ENCODE data around the gene NUP62.
A peak's percentile ranks its signal among the peaks of the same experiment; 100 is the strongest.

Gene NUP62

GRCh38 chr19:49907745-49908446 is 21.4 kb downstream of the NUP62 start:
- FAIRE-seq (no peak), DNase-seq (ENCODE audit: insufficient read length, low spot score) (no peak)
- TF ChIP-seq SPI1 (IDR thresholded peaks at IDR 0.05; ENCODE audit: low read depth, low read length) (no peak), POLR2A (IDR thresholded peaks at IDR 0.05; ENCODE audit: low read depth, low read length) (no peak), TAF1 (IDR thresholded peaks at IDR 0.05; ENCODE audit: low read depth, low read length) (no peak), POU2F2 (IDR thresholded peaks at IDR 0.05; ENCODE audit: low read depth, low read length) (no peak), PAX5 (IDR thresholded peaks at IDR 0.05; ENCODE audit: insufficient read depth, low read length, severe bottlenecking) (no peak), POLR2AphosphoS5 (IDR thresholded peaks at IDR 0.05; ENCODE audit: low read depth, low read length) (no peak)

- no peak for DNase-seq (ENCODE audit: insufficient read length, low spot score)
- TF ChIP-seq POLR2A (IDR thresholded peaks at IDR 0.05; ENCODE audit: low read depth, low read length), result no peak
- TF ChIP-seq SPI1 (IDR thresholded peaks at IDR 0.05; ENCODE audit: low read depth, low read length), result no peak
- TF ChIP-seq POU2F2 (IDR thresholded peaks at IDR 0.05; ENCODE audit: low read depth, low read length), result no peak
- TF ChIP-seq TAF1 (IDR thresholded peaks at IDR 0.05; ENCODE audit: low read depth, low read length), result no peak
- no peak for TF ChIP-seq POLR2AphosphoS5 (IDR thresholded peaks at IDR 0.05; ENCODE audit: low read depth, low read length)
- TF ChIP-seq PAX5 (IDR thresholded peaks at IDR 0.05; ENCODE audit: insufficient read depth, low read length, severe bottlenecking), result no peak
- FAIRE-seq, result no peak
These were observed 22.3 kb downstream of the NUP62 start for GRCh38 chr19:49906879-49907564.

- no peak for FAIRE-seq
- no peak for DNase-seq (ENCODE audit: insufficient read length, low spot score)
These were observed 25.2 kb downstream of the NUP62 start for GRCh38 chr19:49904136-49904535.

GRCh38 chr19:49896863-49897621 is 32.3 kb downstream of the NUP62 start, which contains the start of gene IL4I1:
IL4I1 (minus strand) TSS chr19:49896887; CDS start chr19:49896160, 727 bp downstream.
- no peak for TF ChIP-seq POU2F2 (IDR thresholded peaks at IDR 0.05; ENCODE audit: low read depth, low read length)
- TF ChIP-seq POLR2AphosphoS5 (IDR thresholded peaks at IDR 0.05; ENCODE audit: low read depth, low read length), result peak; percentile 48; the same call in 1 of the 2 replicates
- peak; percentile 78 for TF ChIP-seq SPI1 (IDR thresholded peaks at IDR 0.05; ENCODE audit: low read depth, low read length)
- no peak; the same call in 1 of the 2 replicates for TF ChIP-seq TAF1 (IDR thresholded peaks at IDR 0.05; ENCODE audit: low read depth, low read length)
- FAIRE-seq (peak; percentile 98), DNase-seq (ENCODE audit: insufficient read length, low spot score) (peak; percentile 70)

More at GRCh38 chr19:49904136-49904535, 25.2 kb downstream of the NUP62 start:
- TF ChIP-seq PAX5 (IDR thresholded peaks at IDR 0.05; ENCODE audit: insufficient read depth, low read length, severe bottlenecking) (no peak), POLR2AphosphoS5 (IDR thresholded peaks at IDR 0.05; ENCODE audit: low read depth, low read length) (no peak), TAF1 (IDR thresholded peaks at IDR 0.05; ENCODE audit: low read depth, low read length) (no peak), POU2F2 (IDR thresholded peaks at IDR 0.05; ENCODE audit: low read depth, low read length) (no peak), SPI1 (IDR thresholded peaks at IDR 0.05; ENCODE audit: low read depth, low read length) (no peak), POLR2A (IDR thresholded peaks at IDR 0.05; ENCODE audit: low read depth, low read length) (no peak)

- no peak for TF ChIP-seq SPI1 (IDR thresholded peaks at IDR 0.05; ENCODE audit: low read depth, low read length)
- TF ChIP-seq TAF1 (IDR thresholded peaks at IDR 0.05; ENCODE audit: low read depth, low read length), result 0 out of 2 replicates have a peak, but pooled peaks have one; percentile 6
- TF ChIP-seq POLR2AphosphoS5 (IDR thresholded peaks at IDR 0.05; ENCODE audit: low read depth, low read length), result peak; percentile 15; the same call in 1 of the 2 replicates
- TF ChIP-seq POU2F2 (IDR thresholded peaks at IDR 0.05; ENCODE audit: low read depth, low read length), result peak; percentile 46; the same call in 1 of the 2 replicates
- no peak; the same call in 1 of the 2 replicates for TF ChIP-seq POLR2A (IDR thresholded peaks at IDR 0.05; ENCODE audit: low read depth, low read length)
- no peak for TF ChIP-seq PAX5 (IDR thresholded peaks at IDR 0.05; ENCODE audit: insufficient read depth, low read length, severe bottlenecking)
- DNase-seq (ENCODE audit: insufficient read length, low spot score) (peak; percentile 42), FAIRE-seq (peak; percentile 86)
These were observed 33.6 kb downstream of the NUP62 start for GRCh38 chr19:49895566-49896297.

- FAIRE-seq (peak; percentile 43), DNase-seq (ENCODE audit: insufficient read length, low spot score) (peak; percentile 44)
- TF ChIP-seq TAF1 (IDR thresholded peaks at IDR 0.05; ENCODE audit: low read depth, low read length) (peak; percentile 21; the same call in 1 of the 2 replicates), SPI1 (IDR thresholded peaks at IDR 0.05; ENCODE audit: low read depth, low read length) (peak; percentile 68), POU2F2 (IDR thresholded peaks at IDR 0.05; ENCODE audit: low read depth, low read length) (no peak)
These were observed 34.3 kb downstream of the NUP62 start for GRCh38 chr19:49894879-49895565.

GRCh38 chr19:49894011-49894664 is 35.2 kb downstream of the NUP62 start:
- TF ChIP-seq POLR2A (IDR thresholded peaks at IDR 0.05; ENCODE audit: low read depth, low read length), result no peak
- TF ChIP-seq POLR2AphosphoS5 (IDR thresholded peaks at IDR 0.05; ENCODE audit: low read depth, low read length), result no peak
- no peak for TF ChIP-seq POU2F2 (IDR thresholded peaks at IDR 0.05; ENCODE audit: low read depth, low read length)
- no peak for TF ChIP-seq TAF1 (IDR thresholded peaks at IDR 0.05; ENCODE audit: low read depth, low read length)
- TF ChIP-seq SPI1 (IDR thresholded peaks at IDR 0.05; ENCODE audit: low read depth, low read length), result no peak
- no peak for TF ChIP-seq PAX5 (IDR thresholded peaks at IDR 0.05; ENCODE audit: insufficient read depth, low read length, severe bottlenecking)
- FAIRE-seq (no peak), DNase-seq (ENCODE audit: insufficient read length, low spot score) (no peak)

- no peak for FAIRE-seq
- TF ChIP-seq POLR2AphosphoS5 (IDR thresholded peaks at IDR 0.05; ENCODE audit: low read depth, low read length), result no peak
- no peak for TF ChIP-seq PAX5 (IDR thresholded peaks at IDR 0.05; ENCODE audit: insufficient read depth, low read length, severe bottlenecking)
- TF ChIP-seq SPI1 (IDR thresholded peaks at IDR 0.05; ENCODE audit: low read depth, low read length), result no peak
- no peak for TF ChIP-seq TAF1 (IDR thresholded peaks at IDR 0.05; ENCODE audit: low read depth, low read length)
- no peak for TF ChIP-seq POU2F2 (IDR thresholded peaks at IDR 0.05; ENCODE audit: low read depth, low read length)
- no peak for TF ChIP-seq POLR2A (IDR thresholded peaks at IDR 0.05; ENCODE audit: low read depth, low read length)
- DNase-seq (ENCODE audit: insufficient read length, low spot score), result no peak
These were observed 36.6 kb downstream of the NUP62 start for GRCh38 chr19:49892716-49893115.
